HG03460 (cell line): ENCODE results near the gene NISCH.

Experiments used
- ATAC-seq: cut with Tn5 transposase; IDR thresholded peaks from one replicate; pipeline ENCODE4 v1.9.1; 2021; ENCODE audit not compliant: unreplicated experiment

The NISCH gene

GRCh38 chr3:52489453-52489852 lies 34.0 kb downstream of the NISCH start:
- no peak for ATAC-seq

GRCh38 chr3:52490035-52490938 lies 34.9 kb downstream of the NISCH start:
- no peak for ATAC-seq

GRCh38 chr3:52490939-52491526 lies 35.6 kb downstream of the NISCH start:
- ATAC-seq: no peak

GRCh38 chr3:52492059-52492458 lies 36.7 kb downstream of the NISCH start:
- no peak for ATAC-seq

GRCh38 chr3:52493232-52494017 lies 38.0 kb downstream of the NISCH start:
- ATAC-seq: no peak

GRCh38 chr3:52494445-52494844 lies 39.0 kb downstream of the NISCH start:
- ATAC-seq: no peak

GRCh38 chr3:52494886-52495495 lies 39.6 kb downstream of the NISCH start, which contains the start of gene STAB1:
Gene STAB1 (plus strand): TSS chr3:52495338. CDS start chr3:52495414, 76 bp downstream.
- ATAC-seq: no peak

GRCh38 chr3:52495777-52496602 lies 40.6 kb downstream of the NISCH start:
- ATAC-seq: no peak

- ATAC-seq: no peak
These were observed 43.0 kb downstream of the NISCH start for GRCh38 chr3:52498137-52499054.

- ATAC-seq: no peak
These were observed 45.6 kb downstream of the NISCH start for GRCh38 chr3:52501046-52501445.

GRCh38 chr3:52502001-52502400 lies 46.6 kb downstream of the NISCH start:
- ATAC-seq: no peak

- ATAC-seq: no peak
These were observed 47.5 kb downstream of the NISCH start for GRCh38 chr3:52502808-52503350.

- ATAC-seq: no peak
These were observed 48.5 kb downstream of the NISCH start for GRCh38 chr3:52503788-52504424.

- no peak for ATAC-seq
These were observed 49.6 kb downstream of the NISCH start for GRCh38 chr3:52504977-52505376.

- no peak for ATAC-seq
These were observed 51.0 kb downstream of the NISCH start for GRCh38 chr3:52506266-52506966.

- no peak for ATAC-seq
These were observed 52.0 kb downstream of the NISCH start for GRCh38 chr3:52507359-52507758.

- ATAC-seq: no peak
These were observed 54.4 kb downstream of the NISCH start for GRCh38 chr3:52509753-52510328.
